ENCODE data around the gene AARS1.
A peak's percentile ranks its signal among the peaks of the same experiment; 100 is the strongest.
"Not testable (repeated sequence)": the region's sequence is repeated elsewhere in the genome, so short reads cannot be mapped to it uniquely, and the experiment has no call there.

Gene AARS1

DNA sequence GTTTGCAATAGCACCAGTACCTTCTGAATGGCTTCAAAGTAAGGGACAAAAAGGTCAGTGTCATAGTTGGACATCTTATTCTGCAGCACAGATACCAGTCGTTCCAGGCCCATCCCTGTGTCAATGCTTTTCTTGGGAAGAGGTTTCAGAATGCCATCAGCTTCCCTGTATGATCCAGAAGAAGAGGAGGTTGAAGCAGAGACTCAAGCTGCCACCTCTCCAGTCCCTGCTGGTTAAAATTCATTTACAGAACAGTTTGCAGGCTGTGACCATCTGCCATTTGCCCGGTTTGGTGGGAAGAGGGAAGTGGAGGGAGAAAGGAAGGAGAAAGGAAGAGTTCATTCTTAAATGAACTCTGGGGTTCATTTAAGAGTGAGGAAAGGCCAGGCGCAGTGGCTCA lies 19.1 kb downstream of the AARS1 start:
- DNase-seq, result no peak

DNA sequence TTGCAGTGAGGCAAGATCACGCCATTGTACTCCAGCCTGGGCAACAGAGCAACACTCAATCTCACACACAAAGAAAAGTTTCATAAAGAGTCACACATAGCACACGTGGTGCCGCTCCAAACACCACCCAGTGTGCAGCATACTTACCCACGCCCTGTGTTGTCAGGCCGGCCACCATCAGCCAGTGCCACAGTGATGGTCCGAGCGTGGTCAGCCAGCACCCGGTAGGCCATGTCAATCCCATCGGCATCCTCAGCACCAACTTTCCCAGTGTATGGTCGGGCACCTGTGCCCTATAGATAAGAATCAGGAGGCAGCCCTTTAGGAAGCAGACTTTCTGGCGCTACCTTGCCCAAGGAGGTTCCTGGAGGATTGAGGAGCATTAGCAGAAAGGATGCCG lies 19.8 kb downstream of the AARS1 start:
- DNase-seq, result no peak

DNA sequence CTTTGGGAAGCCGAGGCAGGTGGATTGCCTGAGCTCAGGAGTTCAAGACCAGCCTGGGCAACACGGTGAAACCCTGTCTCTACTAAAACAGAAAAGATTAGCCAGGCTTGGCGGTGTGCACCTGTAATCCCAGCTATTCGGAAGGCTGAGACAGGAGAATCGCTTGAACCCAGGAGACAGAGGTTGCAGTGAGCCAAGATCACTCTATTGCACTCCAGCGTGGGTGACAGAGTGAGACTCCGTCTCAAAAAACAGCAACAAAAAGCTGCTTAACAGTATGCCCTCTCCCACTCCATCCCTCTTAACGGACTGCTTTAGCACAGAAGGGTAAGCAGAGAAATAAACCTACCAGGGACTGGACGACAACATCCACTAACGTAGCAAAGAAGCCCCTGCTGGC lies 21.4 kb downstream of the AARS1 start:
- not testable (repeated sequence) for DNase-seq

DNA sequence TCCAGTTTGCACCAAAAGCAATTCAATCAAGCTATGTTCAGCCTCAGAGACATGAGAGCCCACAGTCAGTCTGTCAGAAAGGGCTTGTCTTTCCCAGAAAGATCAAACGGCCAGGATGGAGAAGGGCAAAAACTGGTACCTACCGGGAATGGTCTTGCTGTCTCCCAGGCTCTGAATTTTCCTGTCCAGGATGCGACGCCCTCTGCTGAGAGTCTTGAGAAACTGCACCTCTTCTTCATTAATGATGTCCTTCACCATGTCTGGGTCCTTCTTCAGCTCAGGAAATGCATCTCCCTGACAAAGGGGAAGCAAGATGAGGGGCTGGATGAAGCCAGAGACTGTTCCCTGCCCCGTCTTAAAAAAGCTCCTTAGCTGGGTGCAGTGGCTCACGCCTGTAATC lies 21.8 kb downstream of the AARS1 start:
- no peak for DNase-seq

DNA sequence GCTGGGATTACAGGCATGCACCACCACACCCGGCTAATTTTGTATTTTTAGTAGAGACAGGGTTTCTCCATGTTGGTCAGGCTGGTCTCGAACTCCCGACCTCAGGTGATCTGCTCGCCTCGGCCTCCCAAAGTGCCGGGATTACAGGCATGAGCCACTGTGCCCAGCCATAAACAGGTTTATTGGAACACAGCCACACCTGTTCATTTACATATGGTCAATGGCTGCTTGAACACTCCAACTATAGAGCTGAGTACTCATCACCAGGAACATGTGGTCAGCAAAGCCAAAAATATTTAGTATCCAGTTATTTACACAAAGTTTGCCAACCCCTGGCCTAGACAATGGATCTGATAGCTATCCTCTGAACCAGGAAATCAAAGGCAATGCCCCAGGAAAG lies 29.4 kb downstream of the AARS1 start:
- DNase-seq, result not testable (repeated sequence)

DNA sequence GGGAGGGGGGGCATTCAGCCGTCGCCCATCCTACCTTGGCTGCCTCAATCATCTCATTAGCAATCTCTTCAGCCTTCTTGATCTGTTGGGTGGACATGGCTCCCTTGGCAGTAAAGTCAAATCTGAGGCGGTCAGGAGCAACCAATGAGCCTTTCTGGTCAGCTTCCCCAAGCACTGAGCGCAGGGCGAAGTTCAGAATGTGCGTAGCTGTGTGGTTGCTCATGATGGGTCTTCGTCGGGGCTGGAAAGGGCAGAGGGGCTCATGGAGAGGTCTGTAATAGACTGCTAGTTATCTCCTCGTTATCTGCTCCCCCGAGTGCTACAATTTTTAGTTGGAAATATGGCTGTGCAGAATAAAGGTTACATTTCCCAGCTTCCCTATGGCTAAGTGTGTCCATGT lies 30.4 kb downstream of the AARS1 start:
- no peak for DNase-seq

DNA sequence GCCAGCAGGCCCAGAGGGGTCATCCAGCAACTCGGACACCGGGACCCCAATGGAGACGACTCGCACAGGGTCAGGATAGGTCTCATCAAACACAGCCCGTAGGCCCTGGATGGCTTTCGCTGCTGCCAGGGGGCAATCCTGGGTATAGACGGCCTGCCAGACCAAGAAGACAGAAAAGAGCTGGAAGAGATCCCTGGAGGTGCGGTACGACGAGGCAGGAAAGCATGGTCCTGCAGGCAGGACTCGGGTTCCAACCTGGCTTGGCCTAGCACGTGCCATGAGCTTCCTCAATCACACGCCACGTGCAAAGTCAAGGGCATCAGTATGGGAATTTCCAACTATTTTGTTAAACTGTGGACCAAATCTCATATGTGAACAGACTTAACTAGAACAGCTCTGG lies 31.2 kb downstream of the AARS1 start:
- no peak for DNase-seq

DNA sequence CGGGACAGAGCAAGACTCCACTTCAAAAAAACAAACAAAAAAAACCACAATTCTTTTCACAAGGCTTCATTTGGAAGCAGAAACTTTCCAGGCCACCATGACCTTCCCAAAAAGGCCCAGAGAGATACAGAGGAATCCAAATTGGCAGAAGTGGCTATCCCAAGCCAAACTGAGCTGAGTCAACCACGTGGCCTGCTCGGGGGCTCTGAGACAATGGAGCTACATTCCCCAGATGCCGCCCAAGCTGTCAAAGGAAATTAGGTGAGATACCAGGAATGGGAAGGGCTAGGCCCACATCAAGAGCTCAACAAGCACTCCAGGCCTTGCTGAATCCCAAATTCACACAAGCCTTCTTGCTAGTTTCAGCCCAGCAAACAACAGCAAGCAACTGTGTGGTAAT lies 31.9 kb downstream of the AARS1 start:
- no peak for DNase-seq

DNA sequence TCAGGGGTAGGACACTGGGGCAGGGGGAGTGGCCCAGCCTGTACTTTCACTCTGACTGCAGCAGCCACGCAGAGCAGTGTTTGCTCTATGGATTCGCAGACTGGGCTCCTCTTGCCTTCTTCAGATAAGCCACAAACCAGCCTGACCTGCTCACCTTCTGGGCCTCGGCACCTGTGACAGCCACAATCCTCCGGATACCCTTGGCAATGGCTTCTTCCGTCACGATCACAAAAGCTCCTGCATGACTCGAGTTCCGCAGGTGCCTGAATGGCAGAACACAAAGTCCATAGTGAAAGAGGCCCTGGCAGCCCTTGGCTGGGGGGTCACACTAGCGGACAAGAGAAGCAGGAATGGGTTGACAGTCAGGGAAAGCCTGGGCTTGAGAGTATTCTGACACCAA lies 33.7 kb downstream of the AARS1 start:
- DNase-seq, result no peak

DNA sequence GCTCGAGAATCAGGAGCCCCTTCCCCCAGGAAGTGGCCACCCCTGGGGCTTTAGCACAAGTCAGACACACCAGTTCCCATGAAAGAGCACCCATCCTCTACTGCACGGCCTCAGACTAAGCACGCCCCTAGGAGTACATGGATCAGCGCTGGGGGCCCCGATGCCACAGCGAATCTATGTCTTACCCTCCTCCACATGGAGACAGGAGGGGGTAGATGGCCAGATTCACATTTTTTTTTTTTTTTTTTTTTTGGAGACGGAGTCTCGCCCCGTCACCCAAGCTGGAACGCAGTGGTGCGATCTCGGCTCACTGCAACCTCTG lies 34.4 kb downstream of the AARS1 start:
- DNase-seq, result no peak

DNA sequence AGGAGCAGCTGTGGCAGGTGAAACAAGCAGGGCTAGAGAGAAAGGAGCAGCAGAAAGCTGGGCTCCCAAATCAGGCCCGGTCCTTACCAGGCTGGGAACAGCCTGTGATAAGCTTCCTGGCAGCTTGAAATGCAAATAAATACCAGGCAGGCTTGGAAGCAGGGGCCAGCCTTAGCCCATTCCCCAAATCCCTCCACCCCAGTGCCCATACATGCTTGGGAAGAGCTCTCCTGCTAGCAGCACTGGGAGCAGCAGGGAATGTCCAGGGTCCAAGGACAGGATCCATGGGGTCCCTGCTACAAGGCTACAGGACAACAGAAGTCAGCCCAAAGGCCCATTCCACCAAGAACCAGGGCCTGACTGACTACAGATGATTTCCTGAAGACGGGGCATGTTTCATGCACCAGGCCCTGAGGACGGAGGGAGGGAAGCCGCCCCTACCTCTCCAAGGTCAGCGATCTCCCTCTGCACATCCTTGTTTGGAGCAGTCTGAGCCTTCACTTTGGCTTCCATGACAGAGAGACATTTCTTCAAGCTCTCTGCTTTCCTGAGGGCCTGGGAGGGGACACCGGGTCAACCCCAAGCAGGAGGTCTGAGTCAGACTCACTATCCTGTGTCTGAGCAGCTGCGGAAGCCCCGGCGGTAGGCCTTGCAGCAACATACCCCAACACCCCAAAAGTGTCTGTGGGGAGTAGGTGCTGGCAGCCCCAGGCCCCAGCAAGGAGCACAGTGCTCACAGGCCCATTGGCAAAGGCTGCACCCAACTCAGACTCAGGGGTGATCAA lies 34.9 kb downstream of the AARS1 start:
- DNase-seq, result no peak

DNA sequence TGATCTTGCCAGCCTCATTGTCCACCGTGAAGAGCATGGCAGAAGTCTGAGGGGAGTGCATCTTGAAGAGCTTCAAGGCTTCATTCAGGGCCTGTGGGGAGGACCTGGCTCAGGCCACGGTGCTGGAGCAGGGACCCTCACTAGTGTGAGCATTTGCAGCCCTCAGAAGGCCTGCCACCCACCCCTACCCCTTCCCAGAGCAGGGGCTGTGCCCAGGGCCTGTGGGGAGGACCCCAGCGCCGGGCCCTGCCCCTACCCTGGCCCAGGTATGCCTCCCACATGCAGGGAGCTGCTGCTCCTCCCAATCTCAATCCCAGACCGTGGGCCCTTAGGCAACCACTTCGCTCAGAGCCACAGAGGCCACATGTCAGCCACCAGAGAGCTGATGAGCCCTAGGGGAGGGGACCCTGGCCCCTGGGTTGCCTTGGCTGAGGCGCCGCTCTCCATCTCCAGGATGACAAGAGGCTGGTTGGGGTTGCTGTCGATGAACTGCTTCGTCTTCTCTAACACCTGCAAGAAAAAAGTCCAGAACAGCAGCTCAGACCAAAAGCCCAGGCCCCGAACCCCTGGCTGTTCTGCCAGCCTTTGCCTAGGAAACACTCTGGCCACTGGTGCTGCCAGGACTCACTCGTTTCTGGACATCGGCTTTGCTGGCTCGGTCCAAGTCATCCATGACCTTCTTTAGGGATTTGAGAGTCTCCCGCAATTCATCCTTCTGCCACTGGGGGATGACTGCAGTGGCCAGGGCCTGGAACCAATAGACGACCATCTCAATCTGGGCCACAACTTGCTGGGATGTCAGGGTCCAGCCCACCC lies 35.8 kb downstream of the AARS1 start:
- no peak for DNase-seq

DNA sequence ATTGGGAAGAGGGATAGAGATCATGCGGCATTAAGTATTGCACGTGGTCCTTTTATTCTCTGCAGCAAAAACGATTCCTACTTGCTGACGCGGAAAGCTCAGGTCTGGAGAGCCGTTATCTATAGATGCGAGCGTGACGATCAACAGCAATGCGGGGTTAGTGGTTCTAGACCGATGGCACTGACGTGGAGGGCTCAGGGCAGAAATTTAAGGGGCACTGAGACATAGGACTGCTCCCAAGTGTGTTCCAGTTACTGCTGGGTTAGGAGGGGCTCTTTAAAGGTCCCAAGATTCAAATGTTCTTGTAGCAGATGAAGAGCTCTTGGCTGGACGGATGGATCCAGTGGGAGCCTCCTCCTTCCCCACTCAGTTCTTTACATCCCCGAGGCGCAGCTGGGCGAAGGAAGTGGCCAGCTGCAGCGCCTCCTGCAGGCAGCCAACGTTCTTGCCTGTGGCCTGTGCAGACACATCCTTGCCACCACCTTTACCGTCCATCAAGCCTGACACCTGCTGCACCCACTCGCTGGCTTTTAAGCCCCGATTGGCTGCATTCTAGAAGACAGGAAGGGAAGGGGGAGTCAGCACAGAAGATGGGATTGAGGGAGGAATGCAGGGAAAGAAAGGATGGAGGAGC lies 36.8 kb downstream of the AARS1 start:
- DNase-seq, result no peak

DNA sequence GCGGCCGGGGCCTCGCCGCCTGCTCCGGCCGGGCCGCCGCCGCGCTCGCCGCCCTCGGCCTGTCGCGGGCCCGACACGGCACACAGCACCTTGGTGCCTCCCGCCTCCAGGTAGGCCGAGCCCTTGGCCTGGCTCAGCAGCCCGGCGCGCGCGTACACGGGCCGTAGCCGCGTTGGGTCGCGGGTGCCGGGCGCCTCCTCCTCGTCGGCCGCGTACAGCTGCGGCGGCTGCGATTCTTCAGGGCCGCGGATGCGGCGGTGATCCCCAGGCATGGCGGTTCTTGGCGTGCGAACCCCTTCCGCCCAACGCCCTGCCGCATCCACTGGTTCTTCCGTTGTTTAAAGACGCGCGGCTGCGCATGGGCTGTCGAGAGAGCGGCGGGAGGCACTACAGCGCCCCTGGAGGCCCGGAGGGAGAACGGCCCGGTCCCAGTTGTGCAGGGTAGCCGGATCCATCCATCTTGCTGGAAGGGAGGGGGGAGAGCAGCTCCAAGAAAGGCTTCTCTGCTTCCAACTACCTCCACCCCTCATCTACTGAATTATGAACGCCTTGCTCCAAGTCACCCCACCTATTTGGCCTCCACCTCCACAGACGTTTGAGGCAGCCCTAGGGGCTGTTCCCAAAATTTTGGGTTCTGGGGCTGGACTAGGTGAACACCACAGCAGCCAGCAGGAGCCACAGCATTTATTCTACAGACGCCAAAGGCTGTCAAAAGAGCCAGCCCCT lies 37.5 kb downstream of the AARS1 start, which contains the start of gene EXOSC6:
EXOSC6 (minus strand) TSS at position 312 of the 726 bp plus-strand sequence; CDS start at position 272, 40 bp downstream.
- DNase-seq, result peak; percentile 55

DNA sequence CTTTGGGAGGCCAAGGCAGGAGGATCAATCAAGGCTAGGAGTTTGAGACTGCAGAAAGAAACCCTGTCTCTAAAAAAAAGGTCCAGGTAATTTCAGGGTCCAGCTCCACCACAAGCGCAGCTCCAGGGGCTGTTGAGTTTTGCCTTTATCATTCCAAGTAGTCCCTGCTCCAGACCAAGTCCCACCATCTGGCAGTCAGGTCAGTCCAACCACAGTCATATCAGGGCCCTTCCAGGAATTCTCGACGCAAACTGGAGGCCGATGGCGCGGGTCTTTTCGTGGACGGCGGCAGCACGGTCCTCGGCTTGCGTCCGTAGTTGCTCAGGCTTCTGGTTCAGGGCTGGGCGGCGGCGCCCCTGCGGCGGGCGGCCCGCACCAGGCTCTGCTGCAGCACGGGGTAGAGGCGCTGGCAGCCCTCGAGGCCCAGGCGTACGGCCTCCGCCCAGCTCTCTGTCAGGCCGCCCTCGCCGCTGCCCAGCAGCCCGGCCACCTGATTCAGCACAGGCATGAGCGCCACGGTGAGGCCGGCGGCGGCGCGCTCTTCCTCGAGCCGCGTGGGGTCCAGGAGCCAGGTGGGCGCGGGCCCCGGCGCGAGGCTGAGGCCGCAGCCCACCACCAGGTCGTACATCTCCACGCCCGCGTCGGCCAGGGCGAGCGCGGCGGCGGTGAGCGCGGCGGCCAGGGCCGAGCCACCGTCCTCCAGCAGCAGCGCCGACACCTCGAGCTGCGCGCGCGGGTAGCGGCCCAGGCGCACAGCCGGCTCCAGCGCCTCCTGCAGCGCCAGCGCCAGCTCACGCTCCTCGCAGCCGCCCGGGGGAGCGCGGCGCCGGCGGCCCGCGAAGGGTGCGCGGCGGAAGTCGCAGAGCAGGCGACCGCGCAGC lies 38.3 kb downstream of the AARS1 start:
- no peak for DNase-seq

DNA sequence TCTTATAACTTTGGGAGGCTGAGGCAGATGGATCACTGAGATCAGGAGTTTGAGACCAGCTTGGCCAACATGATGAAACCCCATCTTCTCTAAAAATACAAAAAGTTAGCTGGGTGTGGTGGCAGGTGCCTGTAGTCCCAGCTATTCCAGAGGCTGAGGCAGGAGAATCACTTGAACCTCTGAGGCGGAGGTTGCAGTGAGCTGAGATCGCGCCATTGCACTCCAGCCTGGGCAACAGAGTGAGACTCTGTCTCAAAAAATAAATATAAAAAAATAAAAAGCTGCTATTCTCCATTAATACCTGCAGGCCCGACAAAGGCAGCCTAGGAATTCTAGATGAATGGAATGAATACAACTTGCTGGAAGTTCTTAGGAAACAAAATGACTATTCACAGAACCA lies 39.6 kb downstream of the AARS1 start:
- DNase-seq, result not testable (repeated sequence)

DNA sequence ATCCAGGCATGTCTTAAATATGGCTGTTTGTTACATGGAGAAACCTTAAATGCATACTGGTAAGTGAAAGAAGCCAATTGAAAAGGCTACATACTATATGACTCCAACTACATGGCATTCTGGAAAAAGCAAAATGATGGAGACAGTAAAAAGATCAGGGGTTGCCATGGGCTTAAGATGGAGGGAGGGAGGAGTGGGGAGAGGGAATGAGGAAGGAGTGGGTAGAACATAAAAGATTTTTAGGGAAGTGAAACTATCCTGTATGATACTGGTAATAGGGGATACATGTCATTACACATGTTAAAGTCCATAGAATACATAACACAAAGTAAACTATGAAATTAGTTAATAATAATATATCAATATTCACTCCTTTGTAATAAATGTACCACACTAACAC lies 50.5 kb downstream of the AARS1 start:
- DNase-seq, result not testable (repeated sequence)

DNA sequence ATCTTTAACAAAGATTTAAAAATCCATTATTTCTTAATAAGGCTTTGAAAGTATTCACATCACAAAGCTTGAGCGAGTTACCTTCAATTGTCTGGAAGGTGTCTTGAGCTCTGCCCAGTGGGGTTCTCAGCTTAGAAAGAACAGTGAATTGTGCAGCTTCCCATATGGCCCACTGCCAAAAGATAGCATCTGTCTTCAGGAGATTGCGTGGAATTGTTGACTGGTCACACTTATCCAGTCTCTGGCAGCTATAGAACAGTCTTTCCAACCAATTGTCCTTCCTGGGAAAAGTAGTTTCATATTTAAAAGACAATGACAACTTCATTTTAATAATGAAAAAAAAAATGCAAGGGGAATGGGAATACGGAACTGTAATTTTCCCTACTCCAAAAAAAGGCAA lies 57.5 kb downstream of the AARS1 start:
- not testable (repeated sequence) for DNase-seq

DNA sequence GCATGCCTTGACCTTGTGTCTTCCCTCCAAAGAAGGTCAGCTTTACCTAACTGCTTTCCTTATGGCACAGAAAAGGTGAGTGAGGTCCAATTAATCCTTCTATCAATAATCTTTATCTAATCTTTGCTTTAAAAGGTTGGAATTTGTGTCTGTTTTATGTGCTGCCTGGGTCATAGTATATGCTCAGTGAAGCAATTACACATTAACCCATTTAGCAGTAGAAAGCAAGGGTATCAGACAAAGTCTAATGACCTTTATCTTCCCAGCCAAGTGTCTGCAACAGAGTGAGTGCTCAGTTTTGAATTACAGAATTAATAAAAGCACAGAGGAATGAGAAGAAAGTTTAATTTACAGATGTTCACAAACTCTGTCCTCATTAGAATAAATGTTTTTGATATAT lies 63.3 kb downstream of the AARS1 start:
- DNase-seq, result not testable (repeated sequence)

DNA sequence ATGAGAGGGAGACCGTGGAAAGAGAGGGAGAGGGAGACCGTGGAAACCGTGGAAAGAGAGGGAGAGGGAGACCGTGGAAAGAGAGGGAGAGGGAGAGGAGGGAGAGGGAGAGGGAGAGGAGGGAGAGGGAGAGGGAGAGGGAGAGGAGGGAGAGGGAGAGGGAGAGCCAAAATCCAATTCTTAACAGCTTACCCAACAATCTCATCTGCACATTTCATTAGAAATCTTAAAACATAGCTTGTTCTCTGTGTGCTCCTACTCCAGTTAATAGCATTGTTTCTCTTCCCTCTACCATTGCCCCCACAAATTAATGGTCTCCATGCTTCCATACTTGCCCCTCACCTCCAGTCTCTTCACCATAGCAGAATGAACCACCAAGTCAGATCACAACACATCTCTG lies 63.9 kb downstream of the AARS1 start:
- DNase-seq, result not testable (repeated sequence)

DNA sequence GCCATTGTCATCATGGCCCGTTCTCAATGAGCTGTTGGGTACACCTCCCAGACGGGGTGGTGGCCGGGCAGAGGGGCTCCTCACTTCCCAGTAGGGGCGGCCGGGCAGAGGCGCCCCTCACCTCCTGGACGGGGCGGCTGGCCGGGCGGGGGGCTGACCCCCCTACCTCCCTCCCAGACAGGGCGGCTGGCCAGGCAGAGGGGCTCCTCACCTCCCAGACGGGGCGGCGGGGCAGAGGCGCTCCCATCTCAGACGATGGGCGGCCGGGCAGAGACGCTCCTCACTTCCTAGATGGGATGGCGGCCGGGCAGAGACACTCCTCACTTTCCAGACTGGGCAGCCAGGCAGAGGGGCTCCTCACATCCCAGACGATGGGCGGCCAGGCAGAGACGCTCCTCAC lies 64.7 kb downstream of the AARS1 start:
- DNase-seq, result not testable (repeated sequence)

DNA sequence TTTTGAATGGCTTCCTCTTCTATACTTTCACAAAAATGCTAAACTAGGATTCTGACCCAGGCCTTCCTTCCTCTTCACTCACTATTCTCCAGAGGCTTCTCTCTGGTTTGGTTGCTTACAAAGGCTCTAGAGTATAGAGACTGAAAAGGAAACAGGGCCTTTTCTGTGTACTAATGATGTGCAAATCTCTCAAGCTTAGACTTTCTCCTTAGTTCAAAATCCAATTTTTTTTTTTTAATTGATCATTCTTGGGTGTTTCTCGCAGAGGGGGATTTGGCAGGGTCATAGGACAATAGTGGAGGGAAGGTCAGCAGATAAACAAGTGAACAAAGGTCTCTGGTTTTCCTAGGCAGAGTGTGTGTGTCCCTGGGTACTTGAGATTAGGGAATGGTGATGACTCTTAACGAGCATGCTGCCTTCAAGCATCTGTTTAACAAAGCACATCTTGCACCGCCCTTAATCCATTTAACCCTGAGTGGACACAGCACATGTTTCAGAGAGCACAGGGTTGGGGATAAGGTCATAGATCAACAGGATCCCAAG lies 65.3 kb downstream of the AARS1 start:
- DNase-seq, result not testable (repeated sequence)
